ENCODE measurements around the gene APOA1. TPM values are rescaled to one million over a fixed set of nuclear protein-coding genes. Genes with fewer than 3 reads are reported as not detected.

Gene APOA1
- total RNA-seq, 1 donor from 2014 or later = 0.96 TPM

GRCh38 chr11:116869610-116870009 is 32.2 kb upstream of the APOA1 start:
- Mint-ChIP-seq H3K27me3 (ENCODE audit: low read depth) (no peaks in the 10 kb centered on the region), H3K9me3 (no peaks in the 10 kb centered on the region), H3K4me1 (no peaks in the 10 kb centered on the region), H3K4me3 (no peak overlapping the region), H3K27ac (ENCODE audit: unreplicated experiment) (no peak overlapping the region), H3K36me3 (ENCODE audit: low read depth) (peaks cover 14% of the 10 kb centered on the region)
- DNase-seq (ENCODE audit: low read depth, low spot score) = no peak
- TF ChIP-seq, protein P1, sequence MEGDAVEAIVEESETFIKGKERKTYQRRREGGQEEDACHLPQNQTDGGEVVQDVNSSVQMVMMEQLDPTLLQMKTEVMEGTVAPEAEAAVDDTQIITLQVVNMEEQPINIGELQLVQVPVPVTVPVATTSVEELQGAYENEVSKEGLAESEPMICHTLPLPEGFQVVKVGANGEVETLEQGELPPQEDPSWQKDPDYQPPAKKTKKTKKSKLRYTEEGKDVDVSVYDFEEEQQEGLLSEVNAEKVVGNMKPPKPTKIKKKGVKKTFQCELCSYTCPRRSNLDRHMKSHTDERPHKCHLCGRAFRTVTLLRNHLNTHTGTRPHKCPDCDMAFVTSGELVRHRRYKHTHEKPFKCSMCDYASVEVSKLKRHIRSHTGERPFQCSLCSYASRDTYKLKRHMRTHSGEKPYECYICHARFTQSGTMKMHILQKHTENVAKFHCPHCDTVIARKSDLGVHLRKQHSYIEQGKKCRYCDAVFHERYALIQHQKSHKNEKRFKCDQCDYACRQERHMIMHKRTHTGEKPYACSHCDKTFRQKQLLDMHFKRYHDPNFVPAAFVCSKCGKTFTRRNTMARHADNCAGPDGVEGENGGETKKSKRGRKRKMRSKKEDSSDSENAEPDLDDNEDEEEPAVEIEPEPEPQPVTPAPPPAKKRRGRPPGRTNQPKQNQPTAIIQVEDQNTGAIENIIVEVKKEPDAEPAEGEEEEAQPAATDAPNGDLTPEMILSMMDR (conservative IDR thresholded peaks at IDR 0.05) = no peak

DNA sequence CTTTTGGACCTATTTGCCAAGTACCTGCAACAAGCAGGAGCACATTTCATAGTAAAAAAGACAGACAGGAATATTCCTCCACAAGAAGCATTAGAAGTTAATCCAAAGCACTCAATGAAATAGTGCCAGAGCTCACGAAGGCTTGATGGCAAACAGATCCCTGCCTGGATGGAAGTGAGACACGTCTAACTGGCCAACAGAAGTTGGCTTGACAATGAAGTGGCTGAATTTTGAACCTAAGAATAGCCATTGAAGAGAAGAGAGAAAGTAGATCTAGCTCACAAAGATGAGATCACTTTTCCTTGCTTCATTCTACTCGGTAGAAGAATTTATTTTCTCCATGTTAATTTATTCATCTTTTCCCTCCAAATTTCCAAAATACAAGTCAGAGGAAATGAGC is 30.6 kb upstream of the APOA1 start:
- Mint-ChIP-seq H3K27me3 (ENCODE audit: low read depth) (no peaks in the 10 kb centered on the region), H3K27ac (ENCODE audit: unreplicated experiment) (no peak overlapping the region), H3K4me3 (no peak overlapping the region), H3K9me3 (no peaks in the 10 kb centered on the region), H3K36me3 (ENCODE audit: low read depth) (peaks cover 16% of the 10 kb centered on the region), H3K4me1 (no peaks in the 10 kb centered on the region)
- TF ChIP-seq, protein P1 (conservative IDR thresholded peaks at IDR 0.05) = no peak
- DNase-seq (ENCODE audit: low read depth, low spot score) = no peak

DNA sequence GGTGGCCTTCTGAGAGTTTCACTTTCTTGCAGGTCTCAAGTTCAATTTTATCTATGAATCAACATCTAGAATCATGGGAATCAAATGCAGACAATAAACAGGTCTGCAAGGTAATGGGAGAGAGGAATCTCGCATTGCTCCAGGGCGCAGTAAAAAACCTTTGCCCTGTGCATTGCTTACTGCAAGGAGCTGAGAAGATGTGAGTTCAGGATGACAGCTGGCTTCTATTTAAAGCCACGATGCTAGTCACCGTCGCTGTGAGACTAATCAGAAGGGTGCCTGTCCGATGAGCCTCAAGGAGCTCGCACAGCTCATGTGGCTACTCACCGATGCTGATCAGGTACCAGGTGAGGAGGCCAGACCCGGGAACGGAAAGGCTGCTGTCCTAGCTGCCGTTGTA is 30.2 kb upstream of the APOA1 start:
- Mint-ChIP-seq H3K4me3 (no peak overlapping the region), H3K4me1 (no peaks in the 10 kb centered on the region), H3K36me3 (ENCODE audit: low read depth) (peaks cover 12% of the 10 kb centered on the region), H3K27ac (ENCODE audit: unreplicated experiment) (no peak overlapping the region), H3K27me3 (ENCODE audit: low read depth) (no peaks in the 10 kb centered on the region), H3K9me3 (no peaks in the 10 kb centered on the region)
- TF ChIP-seq, protein P1 (conservative IDR thresholded peaks at IDR 0.05) = no peak
- no peak for DNase-seq (ENCODE audit: low read depth, low spot score)

DNA sequence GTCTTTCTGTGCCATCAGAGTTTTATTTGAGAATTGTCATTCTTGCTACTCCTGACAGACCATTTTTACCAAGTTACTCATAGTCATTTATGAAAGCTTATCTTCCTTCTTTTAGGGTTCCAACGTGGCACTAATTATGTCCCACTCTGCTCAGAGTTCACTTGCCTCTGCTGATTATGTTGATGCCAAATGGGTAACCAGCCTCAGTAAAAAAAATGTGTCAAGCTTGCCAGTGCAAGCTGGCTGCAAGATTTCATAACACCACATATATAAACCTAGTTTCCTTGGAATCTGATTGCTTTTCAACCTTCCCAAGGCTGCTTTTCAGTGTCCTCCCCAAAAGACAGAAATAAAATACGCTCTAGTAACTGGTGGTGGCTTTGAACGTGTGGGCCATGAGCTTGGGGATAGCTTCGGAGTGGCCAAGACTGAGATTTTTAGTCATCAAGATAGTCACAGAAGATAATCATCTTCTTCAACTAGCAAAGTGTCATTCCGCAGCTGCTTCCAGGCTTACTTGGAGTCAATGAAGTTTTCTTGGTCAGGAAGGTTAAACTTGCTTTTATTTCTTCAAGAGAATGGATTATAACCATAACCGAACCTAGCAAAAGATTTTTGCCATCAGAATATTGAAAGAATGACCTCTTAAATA is 29.5 kb upstream of the APOA1 start:
- Mint-ChIP-seq H3K4me1 (no peaks in the 10 kb centered on the region), H3K9me3 (no peaks in the 10 kb centered on the region), H3K36me3 (ENCODE audit: low read depth) (peaks cover 11% of the 10 kb centered on the region), H3K27me3 (ENCODE audit: low read depth) (no peaks in the 10 kb centered on the region), H3K4me3 (no peak overlapping the region), H3K27ac (ENCODE audit: unreplicated experiment) (no peak overlapping the region)
- TF ChIP-seq, protein P1 (conservative IDR thresholded peaks at IDR 0.05) = no peak
- DNase-seq (ENCODE audit: low read depth, low spot score) = no peak

GRCh38 chr11:116865696-116866095 is 28.3 kb upstream of the APOA1 start:
- no peak for DNase-seq (ENCODE audit: low read depth, low spot score)
- Mint-ChIP-seq H3K4me3 (no peak overlapping the region), H3K9me3 (no peaks in the 10 kb centered on the region), H3K27ac (ENCODE audit: unreplicated experiment) (no peak overlapping the region), H3K27me3 (ENCODE audit: low read depth) (no peaks in the 10 kb centered on the region), H3K4me1 (no peaks in the 10 kb centered on the region), H3K36me3 (ENCODE audit: low read depth) (peaks cover 16% of the 10 kb centered on the region)
- TF ChIP-seq, protein P1 (conservative IDR thresholded peaks at IDR 0.05) = no peak
